ENCODE measurements around the gene DLL3.

- no peak for TF ChIP-seq ZNF707 (tag by site-specific recombination; IDR thresholded peaks at IDR 0.05)
- TF ChIP-seq, protein P1, sequence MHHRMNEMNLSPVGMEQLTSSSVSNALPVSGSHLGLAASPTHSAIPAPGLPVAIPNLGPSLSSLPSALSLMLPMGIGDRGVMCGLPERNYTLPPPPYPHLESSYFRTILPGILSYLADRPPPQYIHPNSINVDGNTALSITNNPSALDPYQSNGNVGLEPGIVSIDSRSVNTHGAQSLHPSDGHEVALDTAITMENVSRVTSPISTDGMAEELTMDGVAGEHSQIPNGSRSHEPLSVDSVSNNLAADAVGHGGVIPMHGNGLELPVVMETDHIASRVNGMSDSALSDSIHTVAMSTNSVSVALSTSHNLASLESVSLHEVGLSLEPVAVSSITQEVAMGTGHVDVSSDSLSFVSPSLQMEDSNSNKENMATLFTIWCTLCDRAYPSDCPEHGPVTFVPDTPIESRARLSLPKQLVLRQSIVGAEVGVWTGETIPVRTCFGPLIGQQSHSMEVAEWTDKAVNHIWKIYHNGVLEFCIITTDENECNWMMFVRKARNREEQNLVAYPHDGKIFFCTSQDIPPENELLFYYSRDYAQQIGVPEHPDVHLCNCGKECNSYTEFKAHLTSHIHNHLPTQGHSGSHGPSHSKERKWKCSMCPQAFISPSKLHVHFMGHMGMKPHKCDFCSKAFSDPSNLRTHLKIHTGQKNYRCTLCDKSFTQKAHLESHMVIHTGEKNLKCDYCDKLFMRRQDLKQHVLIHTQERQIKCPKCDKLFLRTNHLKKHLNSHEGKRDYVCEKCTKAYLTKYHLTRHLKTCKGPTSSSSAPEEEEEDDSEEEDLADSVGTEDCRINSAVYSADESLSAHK (tag by site-specific recombination; IDR thresholded peaks at IDR 0.05), result no peak
- TF ChIP-seq ZNF777 (tag by site-specific recombination; IDR thresholded peaks at IDR 0.05; ENCODE audit: borderline replicate concordance), result no peak
- TF ChIP-seq ZNF561 (tag by site-specific recombination; IDR thresholded peaks at IDR 0.05; ENCODE audit: borderline replicate concordance), result no peak
- no peak for TF ChIP-seq ZBTB21 (tag by site-specific recombination; IDR thresholded peaks at IDR 0.05)
- TF ChIP-seq ZNF10 (tag by site-specific recombination; IDR thresholded peaks at IDR 0.05), result no peak
- TF ChIP-seq ZNF350 (tag by site-specific recombination; IDR thresholded peaks at IDR 0.05), result no peak
- TF ChIP-seq, protein P2, sequence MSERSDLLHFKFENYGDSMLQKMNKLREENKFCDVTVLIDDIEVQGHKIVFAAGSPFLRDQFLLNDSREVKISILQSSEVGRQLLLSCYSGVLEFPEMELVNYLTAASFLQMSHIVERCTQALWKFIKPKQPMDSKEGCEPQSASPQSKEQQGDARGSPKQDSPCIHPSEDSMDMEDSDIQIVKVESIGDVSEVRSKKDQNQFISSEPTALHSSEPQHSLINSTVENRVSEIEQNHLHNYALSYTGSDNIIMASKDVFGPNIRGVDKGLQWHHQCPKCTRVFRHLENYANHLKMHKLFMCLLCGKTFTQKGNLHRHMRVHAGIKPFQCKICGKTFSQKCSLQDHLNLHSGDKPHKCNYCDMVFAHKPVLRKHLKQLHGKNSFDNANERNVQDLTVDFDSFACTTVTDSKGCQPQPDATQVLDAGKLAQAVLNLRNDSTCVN (tag by site-specific recombination; optimal IDR thresholded peaks at IDR 0.05), result no peak
- TF ChIP-seq ZNF423 (tag by site-specific recombination; IDR thresholded peaks at IDR 0.05), result no peak
- no peak for TF ChIP-seq ZNF155 (tag by site-specific recombination; IDR thresholded peaks at IDR 0.05)
Measured at GRCh38 chr19:39469567-39469966, 29.2 kb upstream of the DLL3 start.
